DMS153 (cell line): ENCODE data around the gene CALD1.

Experiments used
- DNase-seq: peaks from one replicate; lab custom pipeline; 2025; lab: John Stamatoyannopoulos, UW

Gene CALD1

DNA sequence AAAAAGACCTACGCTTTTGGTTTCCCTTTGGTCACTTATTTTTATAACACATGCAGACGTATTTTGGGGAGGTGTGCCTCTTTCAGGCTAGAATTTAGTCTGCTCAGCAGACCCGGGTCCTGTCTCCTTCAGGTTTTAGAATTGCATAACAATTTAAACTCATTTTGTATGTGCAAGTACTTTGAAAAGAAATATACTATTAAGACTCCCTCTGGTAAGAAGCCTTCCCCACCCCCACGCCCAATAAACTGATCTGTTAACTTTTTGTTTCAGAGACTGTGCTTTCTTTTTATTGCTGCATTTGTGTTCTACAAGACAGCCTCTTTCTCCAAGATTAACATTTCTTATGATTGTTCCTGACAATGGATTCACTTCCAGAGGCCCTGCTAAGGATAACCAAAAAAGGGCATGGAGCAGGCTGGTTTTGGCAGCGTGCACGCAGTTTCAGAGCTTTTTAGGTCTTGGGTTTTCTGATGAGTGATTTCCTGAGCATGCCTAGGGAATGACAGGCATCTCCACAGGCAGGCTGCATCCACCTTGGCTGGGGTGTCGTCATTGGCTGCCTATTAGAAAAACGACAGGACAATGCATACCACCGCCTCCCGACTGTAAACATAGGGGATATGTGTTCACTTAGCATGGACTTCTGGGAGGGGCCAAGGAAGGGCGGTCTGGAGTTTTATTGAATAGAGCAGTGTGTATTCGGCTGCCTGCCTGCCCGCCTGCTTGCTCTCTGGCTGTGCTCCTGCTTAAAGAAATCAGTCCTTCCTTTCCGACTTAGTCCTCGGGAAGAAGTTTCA lies at the start of gene CALD1:
Gene CALD1, plus strand, starts transcription at position 694 of the 800 bp plus-strand sequence. CDS start 88,100 bp downstream, outside the sequence.
- no peak for DNase-seq

DNA sequence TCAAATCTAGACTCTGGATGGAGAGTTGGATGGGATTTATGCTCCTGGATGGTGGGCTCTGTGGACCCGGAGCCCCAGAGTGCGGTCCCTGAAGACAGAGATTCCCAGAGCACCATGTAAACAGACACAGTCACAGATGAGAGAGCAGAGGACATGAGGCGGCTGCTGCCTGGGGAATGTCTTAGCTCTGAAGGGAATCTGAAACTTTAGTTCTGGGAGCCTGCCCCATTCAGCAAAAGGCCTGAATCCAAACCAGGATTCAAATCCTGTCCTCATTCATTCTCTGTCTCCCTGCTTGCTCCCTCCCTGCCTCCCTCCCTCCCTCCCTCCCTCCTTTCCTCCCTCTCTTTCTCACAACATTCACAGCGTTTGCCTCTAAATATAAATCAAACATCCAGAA lies 49.5 kb upstream of the CALD1 start:
- DNase-seq = no peak

DNA sequence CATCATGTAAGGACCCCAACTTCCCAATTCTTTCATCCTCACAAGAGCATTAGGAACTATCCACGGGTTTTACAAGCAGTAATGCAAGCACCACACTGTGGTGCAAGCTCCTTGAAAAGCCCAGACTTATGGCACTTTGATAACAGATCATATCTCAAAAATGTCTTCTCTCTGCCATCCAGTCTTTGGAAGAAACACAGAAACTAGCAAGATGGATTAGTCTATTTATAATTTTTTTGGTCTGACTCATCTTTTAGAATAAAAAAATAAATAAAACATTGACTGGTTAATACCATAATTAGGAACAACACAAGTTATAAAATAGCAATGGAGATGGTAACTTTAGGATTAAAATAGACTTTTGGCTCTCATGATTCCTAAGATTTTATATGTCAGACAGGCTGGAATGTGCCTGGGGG lies 49.0 kb upstream of the CALD1 start:
- no peak for DNase-seq

GRCh38 chr7:134731616-134732015 lies 47.8 kb upstream of the CALD1 start:
- DNase-seq = no peak

GRCh38 chr7:134732728-134733127 lies 46.7 kb upstream of the CALD1 start:
- no peak for DNase-seq

- no peak for DNase-seq
Measured at GRCh38 chr7:134736381-134736780, 43.1 kb upstream of the CALD1 start.

- no peak for DNase-seq
Measured at GRCh38 chr7:134737566-134738345, 41.7 kb upstream of the CALD1 start.

DNA sequence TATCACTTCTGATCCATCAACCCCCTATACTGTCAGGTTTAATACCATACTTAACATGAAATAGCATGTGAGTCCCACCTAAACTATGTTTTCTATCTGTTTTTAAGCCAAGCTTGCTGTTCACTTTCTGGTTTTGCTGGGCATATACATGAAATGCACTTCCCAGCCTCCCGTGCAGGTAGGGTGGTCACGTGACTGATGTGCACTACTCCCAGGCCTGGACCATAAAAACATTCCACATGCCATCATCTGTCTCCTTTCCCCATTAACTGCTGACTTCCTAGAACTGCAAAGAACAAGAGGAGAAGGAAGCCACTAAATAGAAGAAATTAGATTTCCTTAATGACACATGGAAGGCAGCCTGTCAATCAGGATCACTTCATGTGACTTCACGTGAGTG lies 40.1 kb upstream of the CALD1 start:
- DNase-seq = no peak

- no peak for DNase-seq
Measured at GRCh38 chr7:134740376-134740775, 39.1 kb upstream of the CALD1 start.

- DNase-seq = no peak
Measured at GRCh38 chr7:134741907-134742635, 37.4 kb upstream of the CALD1 start.

GRCh38 chr7:134742688-134743350 lies 36.6 kb upstream of the CALD1 start:
- DNase-seq = no peak

DNA sequence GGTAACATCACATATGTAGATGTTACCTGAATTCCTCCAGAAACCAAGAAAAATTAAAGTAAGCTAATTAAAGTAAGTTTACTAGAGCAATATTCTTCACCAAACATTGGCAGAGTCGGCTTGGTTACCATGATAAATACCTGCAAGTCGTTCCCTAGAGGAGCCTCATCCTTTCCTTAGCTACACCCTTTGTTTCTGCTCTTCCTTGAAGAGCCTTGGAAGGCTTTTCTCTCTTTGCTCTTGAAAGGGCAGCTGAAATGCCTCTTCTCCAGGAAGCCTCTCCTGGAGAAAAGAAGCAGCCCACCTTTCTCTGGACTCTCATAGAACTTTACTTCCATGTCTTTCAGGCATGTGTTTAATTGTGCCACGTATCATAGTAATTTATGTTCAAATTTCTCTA lies 34.9 kb upstream of the CALD1 start:
- no peak for DNase-seq

GRCh38 chr7:134747326-134747725 lies 32.1 kb upstream of the CALD1 start:
- DNase-seq = no peak

- DNase-seq = no peak
Measured at GRCh38 chr7:134750083-134751062, 29.1 kb upstream of the CALD1 start.

DNA sequence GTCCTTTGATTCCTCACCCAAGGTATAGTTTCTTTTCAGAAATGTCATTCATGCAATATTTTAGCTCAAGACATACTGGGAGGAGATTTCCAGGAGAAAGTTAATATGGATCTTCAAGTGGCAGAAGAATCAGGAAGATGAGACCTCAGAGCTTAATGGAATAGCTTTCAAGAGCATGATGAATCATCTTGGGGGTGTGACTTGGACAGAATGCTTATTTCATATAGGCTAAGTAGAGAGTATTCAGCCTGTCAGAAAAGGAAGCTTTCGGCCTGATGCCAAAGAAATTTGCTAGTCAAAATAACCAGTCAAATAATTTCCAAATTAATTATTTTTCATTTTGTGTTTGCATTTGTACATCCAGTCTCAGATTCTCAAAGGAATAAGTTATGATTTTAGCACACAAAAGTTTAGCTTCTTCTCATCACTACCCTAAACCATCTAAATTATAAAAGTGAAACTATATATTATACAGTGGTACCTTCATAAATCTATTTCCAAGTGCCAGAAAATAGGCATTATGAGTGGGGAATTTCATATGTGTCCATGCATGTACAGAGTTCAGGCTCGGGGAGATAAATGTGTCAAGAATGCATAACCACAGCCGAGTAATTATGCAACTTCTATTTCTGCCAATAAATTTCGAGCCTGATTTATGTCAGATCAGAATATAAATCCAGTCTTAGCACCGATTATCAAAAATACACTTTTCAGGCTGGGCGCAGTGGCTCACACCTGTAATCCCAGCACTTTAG lies 27.3 kb upstream of the CALD1 start:
- no peak for DNase-seq

DNA sequence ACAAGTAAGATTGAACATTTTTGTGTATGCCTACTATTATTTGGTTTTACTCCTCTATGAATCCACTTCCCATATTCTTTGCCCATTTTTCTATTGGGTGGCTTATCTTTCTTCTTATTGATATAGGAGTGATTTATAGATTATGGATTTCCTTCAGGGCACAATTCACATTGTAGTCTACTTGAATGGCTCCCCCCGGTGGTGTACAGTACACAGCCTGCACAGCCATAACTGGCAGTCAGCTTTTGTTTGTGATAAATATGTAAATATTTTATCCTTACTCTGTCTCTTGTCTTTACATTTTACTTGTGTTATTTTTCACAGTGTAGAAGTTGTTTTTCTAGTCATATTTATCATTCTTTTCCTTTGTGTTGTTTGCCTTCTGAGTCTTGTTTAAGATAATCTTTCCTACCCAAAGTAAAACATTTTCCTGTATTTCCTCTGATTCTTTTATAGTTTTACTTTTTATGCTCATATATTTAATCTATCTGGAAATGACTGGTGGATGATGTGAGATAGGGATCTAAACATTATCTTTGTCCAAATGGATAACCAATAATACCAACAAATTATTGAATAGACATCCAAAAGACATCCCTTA lies 23.9 kb upstream of the CALD1 start:
- no peak for DNase-seq

GRCh38 chr7:134757938-134758337 lies 21.5 kb upstream of the CALD1 start:
- no peak for DNase-seq

GRCh38 chr7:134758981-134759380 lies 20.5 kb upstream of the CALD1 start:
- no peak for DNase-seq

- no peak for DNase-seq
Measured at GRCh38 chr7:134761266-134761665, 18.2 kb upstream of the CALD1 start.

GRCh38 chr7:134763960-134764359 lies 15.5 kb upstream of the CALD1 start:
- no peak for DNase-seq
